RWPE2 (cell line): ENCODE data around the gene HAUS3.
A peak's percentile ranks its signal among the peaks of the same experiment; 100 is the strongest.

Source experiments
- ATAC-seq: fragments of 200-7000 bp; cut with Tn5 transposase; 3 replicates; pipeline ENCODE4 v1.9.1; 2021; ENCODE audit warnings: low read depth
- DNase-seq: peaks from one replicate; pipeline ENCODE4 v3.0.0-alpha.2; 2020; ENCODE audit warnings: low spot score
- H3K27ac ChIP-seq: fragments of 450-650 bp; 2 replicates; pipeline ENCODE4 v1.5.1; 2017; ENCODE audit warnings: mild to moderate bottlenecking; ENCODE audit not compliant: poor library complexity, severe bottlenecking
- H3K27me3 ChIP-seq: fragments of 250-450 bp; sonication (Bioruptor Pico); 2 replicates; pipeline ENCODE4 v1.5.1; 2021; ENCODE audit warnings: mild to moderate bottlenecking, moderate library complexity; ENCODE audit not compliant: insufficient read depth, poor library complexity, severe bottlenecking
- H3K36me3 ChIP-seq: fragments of 250-450 bp; sonication (Bioruptor Pico); 2 replicates; pipeline ENCODE4 v1.5.1; 2020; ENCODE audit warnings: low read depth, mild to moderate bottlenecking, moderate library complexity
- H3K4me1 ChIP-seq: fragments of 250-450 bp; sonication (Bioruptor Pico); 2 replicates; pipeline ENCODE4 v1.5.1; 2021; ENCODE audit warnings: mild to moderate bottlenecking, moderate library complexity; ENCODE audit not compliant: insufficient read depth, poor library complexity, severe bottlenecking
- H3K4me3 ChIP-seq: fragments of 250-450 bp; sonication (Bioruptor Pico); 2 replicates; pipeline ENCODE4 v1.5.1; 2021; ENCODE audit warnings: mild to moderate bottlenecking, moderate library complexity; ENCODE audit not compliant: severe bottlenecking
- H3K9me3 ChIP-seq: fragments of 250-450 bp; sonication (Bioruptor Pico); 2 replicates; pipeline ENCODE4 v1.5.1; 2021; ENCODE audit warnings: mild to moderate bottlenecking, moderate library complexity; ENCODE audit not compliant: severe bottlenecking
- TF ChIP-seq, protein P1 (sequence below): fragments of 450-650 bp; IDR thresholded peaks from one replicate; pipeline ENCODE4 v1.5.1; 2017; ENCODE audit warnings: mild to moderate bottlenecking, moderate library complexity; ENCODE audit not compliant: poor library complexity, severe bottlenecking

Gene HAUS3

DNA sequence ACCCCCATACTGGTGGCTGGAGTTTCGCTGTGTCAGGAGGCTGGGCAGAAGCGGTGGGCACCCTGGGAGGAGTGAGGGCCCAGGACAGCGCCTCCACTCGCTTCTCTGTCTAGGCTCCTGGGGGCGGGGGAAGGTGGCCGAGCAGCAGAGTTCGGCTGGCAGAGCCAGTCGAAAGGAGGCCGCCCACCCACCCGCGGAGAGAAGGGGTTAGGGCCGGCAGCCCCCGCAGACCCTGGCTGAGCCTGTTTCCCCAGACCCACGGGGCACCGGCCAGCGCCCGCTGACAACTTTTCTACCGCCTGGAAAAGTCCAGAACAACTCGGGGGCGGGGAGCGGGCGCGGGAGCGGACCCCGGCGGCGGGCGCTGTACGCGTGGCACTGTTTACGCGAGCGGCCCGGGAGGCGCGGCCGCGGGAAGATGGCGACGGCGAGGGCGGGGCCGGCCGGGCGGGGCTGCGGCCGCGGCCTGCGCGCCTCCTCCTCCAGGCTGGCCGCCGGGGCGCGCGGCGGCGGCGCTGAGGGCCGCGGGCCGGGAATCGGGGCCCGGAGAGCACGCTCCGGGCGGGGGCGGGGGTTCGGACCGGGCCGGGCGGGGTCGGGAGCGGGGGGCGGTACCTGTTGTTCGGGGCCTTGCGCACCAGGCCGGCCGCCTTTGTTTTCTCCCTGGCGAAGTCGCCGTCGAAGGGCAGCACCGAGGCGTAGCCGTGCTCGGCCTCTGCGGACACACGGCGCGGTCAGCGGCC, 19.4 kb upstream of the HAUS3 start:
- H3K36me3 ChIP-seq = peaks cover 13% of the 10 kb centered on the region; the same call in 1 of the 2 replicates
- no peaks in the 10 kb centered on the region for H3K9me3 ChIP-seq
- TF ChIP-seq, protein P1, sequence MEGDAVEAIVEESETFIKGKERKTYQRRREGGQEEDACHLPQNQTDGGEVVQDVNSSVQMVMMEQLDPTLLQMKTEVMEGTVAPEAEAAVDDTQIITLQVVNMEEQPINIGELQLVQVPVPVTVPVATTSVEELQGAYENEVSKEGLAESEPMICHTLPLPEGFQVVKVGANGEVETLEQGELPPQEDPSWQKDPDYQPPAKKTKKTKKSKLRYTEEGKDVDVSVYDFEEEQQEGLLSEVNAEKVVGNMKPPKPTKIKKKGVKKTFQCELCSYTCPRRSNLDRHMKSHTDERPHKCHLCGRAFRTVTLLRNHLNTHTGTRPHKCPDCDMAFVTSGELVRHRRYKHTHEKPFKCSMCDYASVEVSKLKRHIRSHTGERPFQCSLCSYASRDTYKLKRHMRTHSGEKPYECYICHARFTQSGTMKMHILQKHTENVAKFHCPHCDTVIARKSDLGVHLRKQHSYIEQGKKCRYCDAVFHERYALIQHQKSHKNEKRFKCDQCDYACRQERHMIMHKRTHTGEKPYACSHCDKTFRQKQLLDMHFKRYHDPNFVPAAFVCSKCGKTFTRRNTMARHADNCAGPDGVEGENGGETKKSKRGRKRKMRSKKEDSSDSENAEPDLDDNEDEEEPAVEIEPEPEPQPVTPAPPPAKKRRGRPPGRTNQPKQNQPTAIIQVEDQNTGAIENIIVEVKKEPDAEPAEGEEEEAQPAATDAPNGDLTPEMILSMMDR = no peak
- DNase-seq (peak; percentile 55), ATAC-seq (no peak)
- H3K4me3 ChIP-seq = peak overlapping the region; percentile 92
- H3K27me3 ChIP-seq = no peaks in the 10 kb centered on the region
- peaks cover 15% of the 10 kb centered on the region for H3K4me1 ChIP-seq
- H3K27ac ChIP-seq = peak overlapping the region; percentile 66

DNA sequence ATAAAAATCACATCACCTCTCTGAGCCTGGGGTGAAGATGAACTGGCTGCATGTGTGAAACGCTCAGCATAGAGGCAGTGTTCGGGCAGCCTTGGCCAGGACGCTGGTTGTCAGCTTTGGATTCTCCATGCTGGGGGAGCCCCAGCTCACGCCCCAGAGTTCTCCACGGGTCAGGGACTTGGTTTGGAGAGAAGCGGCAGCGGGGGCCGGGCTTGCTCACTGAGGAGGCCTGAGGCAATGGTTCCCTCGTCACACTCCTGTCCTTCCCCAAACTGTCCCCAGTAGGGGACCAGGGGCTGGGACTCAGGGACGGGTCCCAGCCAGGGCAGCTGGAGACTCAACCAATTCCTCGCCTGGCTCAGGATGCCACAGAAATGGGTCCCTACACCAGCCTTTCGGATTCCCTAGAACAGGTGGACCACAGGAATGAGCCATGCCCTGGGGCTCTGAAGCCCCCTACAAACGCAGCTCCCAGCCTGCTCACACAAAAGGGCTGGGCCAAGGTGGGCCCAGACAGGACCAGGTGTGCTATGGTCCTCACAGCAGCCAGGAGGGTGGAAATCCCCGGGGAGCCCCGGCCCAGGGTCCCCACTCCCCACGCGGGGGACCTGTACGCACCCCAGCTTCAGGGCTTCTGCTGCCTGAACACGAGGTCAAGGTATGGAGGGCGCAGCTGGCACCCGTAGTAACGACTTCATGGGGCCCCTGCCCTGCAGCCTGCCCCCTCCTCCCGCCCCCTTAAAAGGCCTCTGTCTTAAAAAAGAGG, 18.6 kb upstream of the HAUS3 start:
- DNase-seq = peak; percentile 47
- ATAC-seq = no peak
- peak overlapping the region; percentile 92 for H3K4me3 ChIP-seq
- TF ChIP-seq, protein P1 = no peak
- peaks cover 13% of the 10 kb centered on the region; the same call in 1 of the 2 replicates for H3K36me3 ChIP-seq
- H3K27me3 ChIP-seq = no peaks in the 10 kb centered on the region
- no peaks in the 10 kb centered on the region for H3K9me3 ChIP-seq
- H3K27ac ChIP-seq = peak overlapping the region; percentile 66
- peaks cover 15% of the 10 kb centered on the region for H3K4me1 ChIP-seq

DNA sequence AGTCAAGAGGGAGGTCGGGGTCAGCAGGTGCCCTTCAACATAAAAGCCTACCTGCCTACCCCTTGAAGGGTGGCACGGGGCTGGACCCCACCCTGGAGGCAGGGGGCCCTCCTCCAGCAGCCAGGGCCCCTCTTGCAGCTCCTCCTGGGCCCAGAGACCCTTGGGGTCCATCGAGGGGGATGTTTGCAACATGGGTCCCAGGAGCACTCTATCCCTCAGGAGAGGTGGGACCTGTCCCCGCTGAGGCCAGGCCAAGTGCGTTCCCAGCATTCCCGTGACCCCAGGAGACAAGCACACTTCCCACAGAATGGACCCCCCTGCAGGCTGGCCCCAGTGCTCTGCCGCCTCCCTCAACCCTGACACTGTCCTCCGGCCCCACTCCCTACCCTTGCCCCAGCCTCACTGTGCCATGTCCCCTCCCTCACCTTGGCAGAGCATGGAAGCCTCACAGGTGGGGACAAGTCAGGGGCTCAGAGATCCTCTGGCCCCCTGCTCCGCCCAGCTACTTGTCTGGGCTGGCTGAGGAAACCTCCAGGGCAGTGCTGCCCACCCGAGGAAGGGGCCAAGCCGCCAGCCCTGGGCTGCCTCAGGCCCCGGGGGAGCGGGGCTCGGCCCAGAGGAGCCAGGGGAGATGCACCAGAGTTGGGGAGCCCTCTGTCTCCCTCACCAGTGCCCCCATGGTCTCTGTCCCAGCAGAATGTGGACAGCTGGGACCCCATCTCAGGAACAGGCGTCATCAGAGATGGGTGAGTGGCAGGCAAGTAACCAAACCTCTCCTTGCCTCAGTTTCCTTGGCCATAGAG, 17.8 kb upstream of the HAUS3 start:
- no peaks in the 10 kb centered on the region for H3K9me3 ChIP-seq
- H3K36me3 ChIP-seq = peaks cover 16% of the 10 kb centered on the region
- H3K27ac ChIP-seq = peak overlapping the region; percentile 66
- H3K4me3 ChIP-seq = no peak overlapping the region
- ATAC-seq (no peak), DNase-seq (peak; percentile 46)
- peaks cover 15% of the 10 kb centered on the region for H3K4me1 ChIP-seq
- TF ChIP-seq, protein P1 = no peak
- no peaks in the 10 kb centered on the region for H3K27me3 ChIP-seq

DNA sequence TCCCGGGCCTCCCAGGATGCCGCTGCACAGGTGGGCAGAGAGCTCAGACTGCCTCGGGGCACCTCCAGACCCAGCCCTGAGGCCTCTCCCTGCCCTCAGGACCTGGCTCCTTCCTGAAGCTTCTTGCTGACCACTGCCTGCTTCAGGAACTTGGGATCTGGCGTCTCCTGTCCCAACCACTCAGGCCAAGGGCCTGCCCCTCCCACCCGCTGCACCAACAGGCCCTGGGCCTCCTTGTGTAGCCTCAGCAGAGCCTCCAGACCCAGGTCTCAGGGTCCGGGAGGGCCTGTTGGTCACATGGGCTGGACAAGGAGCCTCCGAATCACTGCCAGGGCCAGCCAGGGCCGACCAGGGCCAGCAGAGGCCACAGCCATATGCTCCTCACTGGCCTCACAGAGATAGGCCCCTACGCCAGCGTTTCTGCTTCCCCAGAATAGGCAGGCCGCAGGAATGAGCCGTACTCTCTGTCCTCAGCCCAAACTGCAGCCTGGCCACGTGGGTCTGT, 17.2 kb upstream of the HAUS3 start:
- ATAC-seq (no peak), DNase-seq (no peak)
- H3K4me1 ChIP-seq = peaks cover 15% of the 10 kb centered on the region
- peak overlapping the region; percentile 56 for H3K27ac ChIP-seq
- H3K36me3 ChIP-seq = peaks cover 23% of the 10 kb centered on the region
- H3K27me3 ChIP-seq = no peaks in the 10 kb centered on the region
- H3K4me3 ChIP-seq = no peak overlapping the region
- TF ChIP-seq, protein P1 = no peak
- no peaks in the 10 kb centered on the region for H3K9me3 ChIP-seq
